GM23338 (cell line): Measurements from ENCODE around the gene TSPAN12. TPM values are rescaled to one million over a fixed set of nuclear protein-coding genes. Genes with fewer than 3 reads are reported as not detected.
A peak's percentile ranks its signal among the peaks of the same experiment; 100 is the strongest.

Source experiments
- ATAC-seq: fragments of 200-7000 bp; cut with Tn5 transposase; 3 replicates; pipeline ENCODE4 v1.9.1; 2020
- DNase-seq: peaks from one replicate; pipeline ENCODE4 v3.0.0-alpha.2; 2015; ENCODE audit warnings: low spot score
- H2AFZ ChIP-seq: fragments of 200-600 bp; sonication (generic); 2 replicates; pipeline ENCODE4 v1.8.0; 2016; ENCODE audit warnings: antibody characterized with exemption, mild to moderate bottlenecking, moderate library complexity
- H3F3A ChIP-seq: fragments of 200-600 bp; sonication (generic); replicated peaks from 2 replicates; pipeline ENCODE4 v1.8.0; 2017; ENCODE audit warnings: antibody characterized with exemption, mixed run types, low read depth
- H3K27ac ChIP-seq: fragments of 200-600 bp; sonication (generic); 2 replicates; pipeline ENCODE4 v1.6.1; 2016; ENCODE audit warnings: low read depth
- H3K27me3 ChIP-seq: fragments of 200-600 bp; sonication (generic); 2 replicates; pipeline ENCODE4 v1.8.0; 2016; ENCODE audit warnings: mild to moderate bottlenecking, mixed run types, moderate library complexity; ENCODE audit not compliant: insufficient read depth
- H3K36me3 ChIP-seq: fragments of 200-600 bp; sonication (generic); 2 replicates; pipeline ENCODE4 v1.8.0; 2016; ENCODE audit warnings: mild to moderate bottlenecking; ENCODE audit not compliant: insufficient read depth
- H3K4me1 ChIP-seq: fragments of 200-600 bp; sonication (generic); 2 replicates; pipeline ENCODE4 v1.8.0; 2016; ENCODE audit warnings: mild to moderate bottlenecking, moderate library complexity; ENCODE audit not compliant: insufficient read depth
- H3K4me2 ChIP-seq: fragments of 200-600 bp; sonication (generic); 2 replicates; pipeline ENCODE4 v1.7.1; 2017; ENCODE audit warnings: mixed run types
- H3K4me3 ChIP-seq: fragments of 200-600 bp; sonication (generic); 2 replicates; pipeline ENCODE4 v1.6.1; 2016; ENCODE audit warnings: mixed run types
- H3K79me2 ChIP-seq: fragments of 200-600 bp; sonication (generic); replicated peaks from 2 replicates; pipeline ENCODE4 v1.8.0; 2017; ENCODE audit warnings: mild to moderate bottlenecking; ENCODE audit not compliant: insufficient read depth
- H3K9me2 ChIP-seq: fragments of 200-600 bp; sonication (generic); 2 replicates; pipeline ENCODE4 v1.8.0; 2017; ENCODE audit not compliant: insufficient read depth
- H4K20me1 ChIP-seq: fragments of 200-600 bp; sonication (generic); replicated peaks from 2 replicates; pipeline ENCODE4 v1.8.0; 2017; ENCODE audit warnings: mild to moderate bottlenecking; ENCODE audit not compliant: insufficient read depth
- H3K27ac Mint-ChIP-seq: 2 replicates; pipeline ENCODE4 v1.8.0; 2020; ENCODE audit warnings: inconsistent platforms, mild to moderate bottlenecking, moderate library complexity, mixed read lengths
- H3K27me3 Mint-ChIP-seq: 3 replicates; pipeline ENCODE4 v1.8.0; 2022; ENCODE audit warnings: low read depth, mild to moderate bottlenecking, moderate library complexity, mixed read lengths, inconsistent platforms; ENCODE audit not compliant: insufficient read depth, poor library complexity
- H3K36me3 Mint-ChIP-seq: 3 replicates; pipeline ENCODE4 v1.8.0; 2021; ENCODE audit warnings: low read depth, mild to moderate bottlenecking, inconsistent platforms, moderate library complexity, mixed read lengths
- H3K4me1 Mint-ChIP-seq: 3 replicates; pipeline ENCODE4 v1.8.0; 2020; ENCODE audit warnings: mild to moderate bottlenecking, inconsistent platforms, mixed read lengths
- H3K4me3 Mint-ChIP-seq: 3 replicates; pipeline ENCODE4 v1.8.0; 2021; ENCODE audit warnings: moderate library complexity, mild to moderate bottlenecking, inconsistent platforms, mixed read lengths
- H3K9me3 Mint-ChIP-seq: 3 replicates; pipeline ENCODE4 v1.8.0; 2020; ENCODE audit warnings: moderate library complexity, mild to moderate bottlenecking, inconsistent platforms, mixed read lengths
- ETS1 ChIP-seq: IDR thresholded peaks from 2 replicates; pipeline ENCODE4 v1.6.1; 2016; ENCODE audit warnings: antibody characterized with exemption
- JUNB ChIP-seq: IDR thresholded peaks from one replicate; pipeline ENCODE4 v1.6.1; 2016; ENCODE audit warnings: antibody characterized with exemption; ENCODE audit not compliant: unreplicated experiment
- NANOG ChIP-seq: IDR thresholded peaks from 2 replicates; pipeline ENCODE4 v1.6.1; 2016; ENCODE audit warnings: antibody characterized with exemption, borderline replicate concordance
- REST ChIP-seq: IDR thresholded peaks from one replicate; pipeline ENCODE4 v1.6.1; 2018; ENCODE audit warnings: antibody characterized with exemption; ENCODE audit not compliant: unreplicated experiment
- ZNF331 ChIP-seq: fragments of 250-450 bp; sonication (Bioruptor Pico); IDR thresholded peaks from 2 replicates; pipeline ENCODE4 v1.5.0; 2020; ENCODE audit warnings: low read depth, mild to moderate bottlenecking, moderate library complexity
- ZNF462 ChIP-seq: fragments of 250-450 bp; sonication (Bioruptor Pico); IDR thresholded peaks from 2 replicates; pipeline ENCODE4 v1.5.0; 2020; ENCODE audit warnings: mild to moderate bottlenecking, moderate library complexity
- polyA plus RNA-seq: library from polyadenylated mRNA; unstranded; fragments of >200 nt; fragmentation: Nextera tagmentation; extraction: Ambion mirVana; gene quantifications from 2 replicates; pipeline ENCODE4 v1.2.1, GENCODE V29; 2016
- total RNA-seq: library from RNA; depleted of rRNA; stranded (reverse); fragments of >200 nt; shearing (Covaris generic); gene quantifications from 2 replicates; pipeline ENCODE4 v1.2.3, GENCODE V29; 2014

Gene TSPAN12
- total and polyA plus RNA-seq, 2 experiments from 2014 or later: 9.7 to 11.7 TPM

DNA sequence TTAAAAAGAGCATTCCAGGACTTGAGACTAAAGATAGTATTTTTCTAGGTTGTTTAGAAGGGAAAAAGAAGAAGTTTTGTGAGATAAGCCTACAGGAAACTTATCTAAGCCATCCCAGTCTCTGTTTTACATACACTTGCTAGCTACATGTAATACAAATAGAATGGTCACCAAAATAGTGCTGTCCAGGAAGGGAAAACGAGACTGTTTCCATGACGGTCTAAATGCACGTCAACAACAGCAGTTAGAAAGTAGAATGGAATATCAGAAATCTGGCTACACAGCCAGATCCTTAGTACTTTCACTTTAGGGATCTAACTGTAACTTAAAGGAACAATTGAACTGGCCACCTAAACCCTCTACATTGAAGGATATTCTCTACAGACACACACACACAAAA lies 117.6 kb downstream of the TSPAN12 start:
- Mint-ChIP-seq H3K4me1 (peaks cover 56% of the 10 kb centered on the region), H3K9me3 (no peaks in the 10 kb centered on the region), H3K4me3 (no peak overlapping the region), H3K27me3 (no peaks in the 10 kb centered on the region), H3K27ac (peak overlapping the region; percentile 88), H3K36me3 (no peaks in the 10 kb centered on the region)
- no peaks in the 10 kb centered on the region for H3K9me2 ChIP-seq
- H3F3A ChIP-seq: no peaks in the 10 kb centered on the region
- TF ChIP-seq NANOG: no peak
- no peak for TF ChIP-seq ETS1
- no peak for TF ChIP-seq ZNF462
- TF ChIP-seq ZNF331 (CRISPR knock-in tag): no peak
- TF ChIP-seq REST: no peak
- no peak for TF ChIP-seq JUNB
- peaks cover 34% of the 10 kb centered on the region for H3K4me1 ChIP-seq
- H3K4me2 ChIP-seq: no peak overlapping the region
- H3K4me3 ChIP-seq: no peak overlapping the region
- no peak overlapping the region for H3K27ac ChIP-seq
- ATAC-seq (no peak), DNase-seq (no peak)
- H4K20me1 ChIP-seq: no peaks in the 10 kb centered on the region
- H3K36me3 ChIP-seq: no peaks in the 10 kb centered on the region
- H3K27me3 ChIP-seq: no peaks in the 10 kb centered on the region
- H3K79me2 ChIP-seq: no peaks in the 10 kb centered on the region
- no peak overlapping the region for H2AFZ ChIP-seq
